Stimulated activated CD8-positive, alpha-beta memory T cell treated with anti-CD3 and anti-CD28 coated beads, Interleukin-7, amount 100 ng/mL, for 1 hour (primary cell): Measurements from ENCODE around the gene MZT2A.
"Not testable (repeated sequence)": the region's sequence is repeated elsewhere in the genome, so short reads cannot be mapped to it uniquely, and the experiment has no call there.

Source experiments
- DNase-seq, 2 donors: peaks; one replicate each; pipeline ENCODE4 v3.0.0-alpha.2; 2020; ENCODE audit warnings: low read depth in 2 of 2

The MZT2A gene

GRCh38 chr2:131520526-131520925 is 28.3 kb upstream of the MZT2A start:
- DNase-seq: no peak

GRCh38 chr2:131519871-131520470 is 27.8 kb upstream of the MZT2A start:
- not testable (repeated sequence) for DNase-seq

GRCh38 chr2:131519466-131519865 is 27.3 kb upstream of the MZT2A start:
- DNase-seq: no peak

GRCh38 chr2:131518531-131518930 is 26.3 kb upstream of the MZT2A start:
- not testable (repeated sequence) for DNase-seq

GRCh38 chr2:131517856-131518255 is 25.7 kb upstream of the MZT2A start:
- DNase-seq: not testable (repeated sequence)

GRCh38 chr2:131517106-131517831 is 25.1 kb upstream of the MZT2A start:
- DNase-seq: no peak

- not testable (repeated sequence) for DNase-seq
Measured at GRCh38 chr2:131516621-131517020, 24.4 kb upstream of the MZT2A start.

- no peak for DNase-seq
Measured at GRCh38 chr2:131516011-131516410, 23.8 kb upstream of the MZT2A start.

- not testable (repeated sequence) for DNase-seq
Measured at GRCh38 chr2:131515235-131515634, 23.0 kb upstream of the MZT2A start.

- not testable (repeated sequence) for DNase-seq
Measured at GRCh38 chr2:131514408-131515166, 22.4 kb upstream of the MZT2A start.

- not testable (repeated sequence) for DNase-seq
Measured at GRCh38 chr2:131511969-131512870, 20.0 kb upstream of the MZT2A start.

- DNase-seq: not testable (repeated sequence)
Measured at GRCh38 chr2:131511291-131511968, 19.2 kb upstream of the MZT2A start.

GRCh38 chr2:131509615-131510014 is 17.4 kb upstream of the MZT2A start:
- DNase-seq: no peak

GRCh38 chr2:131504082-131504750 is 12.0 kb upstream of the MZT2A start:
- not testable (repeated sequence) for DNase-seq

- DNase-seq: not testable (repeated sequence)
Measured at GRCh38 chr2:131503587-131503986, 11.4 kb upstream of the MZT2A start.

GRCh38 chr2:131498321-131498973 is 6.2 kb upstream of the MZT2A start:
- DNase-seq: not testable (repeated sequence)

- DNase-seq: not testable (repeated sequence)
Measured at GRCh38 chr2:131495506-131495905, 3.3 kb upstream of the MZT2A start.

- no peak for DNase-seq
Measured at GRCh38 chr2:131493199-131493968, 1.2 kb upstream of the MZT2A start.
